GM21619 (cell line): Measurements from ENCODE around the gene PARP15.
"Not testable (repeated sequence)": the region's sequence is repeated elsewhere in the genome, so short reads cannot be mapped to it uniquely, and the experiment has no call there.

ENCODE experiments used
- ATAC-seq: cut with Tn5 transposase; IDR thresholded peaks from one replicate; pipeline ENCODE4 v1.9.1; 2021; ENCODE audit not compliant: unreplicated experiment

Gene PARP15

DNA sequence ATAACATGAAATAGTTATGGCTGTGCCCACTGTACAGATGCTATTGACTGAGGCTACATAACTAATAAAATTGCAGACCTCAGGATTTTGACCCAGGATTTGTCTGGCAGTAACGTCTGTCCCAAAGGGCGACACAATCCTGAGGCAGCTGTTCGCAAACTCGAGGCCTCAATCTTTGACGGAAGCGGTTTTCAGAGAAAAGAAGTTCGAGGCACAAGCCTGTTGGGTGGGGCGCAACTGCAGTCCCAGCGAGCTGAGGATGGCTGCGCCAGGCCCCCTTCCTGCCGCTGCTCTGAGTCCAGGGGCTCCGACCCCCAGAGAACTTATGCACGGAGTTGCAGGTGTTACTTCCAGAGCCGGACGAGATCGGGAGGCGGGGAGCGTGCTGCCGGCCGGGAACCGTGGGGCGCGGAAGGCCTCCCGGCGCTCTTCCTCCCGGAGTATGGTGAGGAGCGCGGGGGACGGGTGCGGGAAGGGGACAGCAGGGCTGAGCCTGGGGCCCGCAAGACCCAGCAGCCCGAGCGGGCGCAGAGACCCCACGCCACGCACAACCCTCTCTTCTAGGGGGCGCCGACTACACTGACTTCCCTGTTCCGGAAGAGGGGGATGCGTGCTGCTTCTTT is at the start of gene PARP15:
TSS of gene PARP15 (plus strand) at position 242 of the 623 bp plus-strand sequence. CDS start at position 260, 18 bp downstream.
- no peak for ATAC-seq

DNA sequence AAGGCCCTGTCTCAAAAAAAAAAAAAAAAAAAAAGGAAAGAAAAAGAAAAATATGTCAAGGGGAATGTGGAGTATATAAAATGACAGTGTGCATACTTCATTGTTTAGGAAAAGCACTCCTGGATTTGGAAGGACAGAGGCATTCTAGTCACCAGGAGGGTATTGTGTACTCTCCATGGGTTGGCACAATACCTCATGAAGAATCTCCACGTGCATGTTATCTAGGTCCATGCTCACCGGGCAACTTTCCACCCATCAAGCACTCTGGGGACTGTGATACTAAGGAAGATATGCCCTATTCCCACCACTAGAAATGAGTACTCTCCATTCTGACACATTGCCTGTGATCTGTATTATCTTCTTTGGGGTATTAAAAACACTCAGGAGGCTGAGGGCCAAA is 47.3 kb upstream of the PARP15 start:
- ATAC-seq = no peak

DNA sequence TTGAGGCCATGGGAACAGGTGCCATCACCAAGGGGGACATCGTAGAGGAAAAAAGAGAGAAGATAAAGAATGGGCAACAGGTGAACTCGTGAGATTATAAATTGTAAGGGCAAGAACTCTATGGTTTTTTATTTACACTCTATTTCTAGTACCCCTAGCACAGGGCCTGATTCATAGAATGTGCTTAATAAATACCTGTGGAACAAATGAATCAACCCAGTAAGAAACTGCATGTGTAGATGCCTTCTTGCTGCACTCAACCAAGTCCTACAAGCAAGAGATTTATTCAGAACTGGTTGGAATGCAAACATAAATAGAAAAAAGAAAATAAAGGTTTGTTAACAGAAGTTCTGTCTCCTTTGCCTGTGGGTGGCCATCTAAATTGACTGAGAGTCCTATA is 44.0 kb upstream of the PARP15 start:
- ATAC-seq = no peak

DNA sequence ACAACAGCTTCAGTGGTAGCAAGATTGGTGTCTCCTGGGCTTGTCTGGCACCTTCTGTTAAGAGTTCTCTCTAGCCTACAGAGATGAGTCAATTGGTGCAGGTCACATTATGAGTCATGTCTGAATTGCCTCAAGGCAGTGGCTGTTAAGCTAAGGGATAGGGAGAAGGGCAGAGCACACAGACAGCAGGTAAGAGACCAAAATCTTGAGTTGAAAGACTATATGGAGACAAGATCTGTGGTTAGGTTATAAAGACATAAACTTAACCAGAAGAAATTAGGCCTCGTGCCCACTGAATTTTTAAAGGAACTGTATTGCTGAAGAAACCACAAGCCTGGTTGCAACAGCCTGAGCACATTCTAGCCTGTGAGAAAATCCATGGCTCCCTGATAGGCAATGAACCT is 43.5 kb upstream of the PARP15 start:
- peak; percentile 100 for ATAC-seq

DNA sequence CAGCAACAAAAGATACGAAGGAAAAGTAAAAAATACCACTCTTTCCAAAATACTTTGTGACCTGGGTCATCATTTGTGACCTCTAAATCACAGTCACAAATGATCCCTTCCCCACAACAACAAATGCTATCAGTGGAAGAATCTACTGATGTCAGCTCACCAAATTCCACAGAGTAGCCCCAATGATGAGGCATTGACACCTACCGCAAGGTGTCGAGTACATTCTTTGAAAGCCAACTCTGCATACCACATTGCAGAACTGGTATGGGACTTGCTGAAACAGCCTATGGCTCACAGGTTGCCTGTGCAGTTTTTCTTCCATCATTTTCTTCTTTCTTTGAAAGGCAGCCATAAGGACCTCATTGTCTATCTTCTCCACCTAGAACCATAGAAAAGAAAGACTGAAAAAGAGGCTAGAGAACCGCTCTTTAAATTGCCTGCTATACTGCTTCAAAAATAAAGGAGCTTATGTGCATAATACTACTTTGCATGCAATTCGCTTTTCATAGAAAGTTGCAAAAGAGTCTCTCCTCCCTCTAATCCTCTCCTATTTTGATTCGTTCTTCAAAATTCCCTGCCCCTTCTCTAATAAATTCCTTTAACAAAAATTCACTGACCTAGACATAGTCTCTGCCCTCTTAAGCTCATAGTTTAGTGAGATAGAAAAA is 41.4 kb upstream of the PARP15 start:
- no peak for ATAC-seq

DNA sequence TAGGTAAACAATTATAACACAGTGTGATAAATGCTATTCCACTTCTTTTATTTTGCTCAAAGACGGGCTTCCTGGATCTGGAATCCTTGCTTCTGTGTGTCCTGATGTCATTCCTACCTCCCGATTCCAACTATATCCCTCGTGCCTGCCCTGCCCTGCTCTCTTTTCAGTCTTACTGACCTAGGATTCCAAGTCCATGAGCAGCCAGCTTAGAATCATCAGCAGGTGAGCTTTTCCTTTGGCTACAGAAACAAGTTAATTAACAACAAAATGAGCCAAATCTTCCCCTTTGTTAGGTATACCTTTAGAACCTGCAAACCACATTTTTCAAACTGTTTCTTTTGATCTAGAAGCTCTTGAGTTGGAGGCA is 40.8 kb upstream of the PARP15 start:
- ATAC-seq = no peak

DNA sequence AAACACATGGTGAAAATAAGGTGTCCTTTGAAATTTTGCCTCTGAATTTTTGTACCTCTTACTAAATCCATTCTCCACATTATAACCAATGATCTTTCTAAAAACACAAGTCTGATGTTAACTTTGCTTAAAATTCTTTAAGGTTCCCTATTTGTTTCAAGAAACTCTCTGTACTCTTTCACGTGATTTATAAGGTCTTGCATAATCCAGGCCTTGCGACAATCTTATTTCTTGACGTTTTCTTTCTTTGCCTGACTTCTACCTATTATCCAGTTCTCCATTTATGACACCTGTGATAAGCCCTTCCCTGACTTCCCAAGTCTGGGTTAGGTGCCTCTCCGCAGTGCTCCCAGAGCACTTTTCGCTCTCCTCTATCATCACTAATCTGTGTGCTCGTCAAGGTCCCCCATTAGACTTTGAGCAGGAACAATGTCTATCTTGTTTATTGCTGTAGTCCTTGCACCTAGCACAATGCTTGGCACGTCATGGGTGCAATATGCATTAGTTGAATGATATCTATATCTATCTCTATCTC is 38.4 kb upstream of the PARP15 start:
- ATAC-seq = no peak

DNA sequence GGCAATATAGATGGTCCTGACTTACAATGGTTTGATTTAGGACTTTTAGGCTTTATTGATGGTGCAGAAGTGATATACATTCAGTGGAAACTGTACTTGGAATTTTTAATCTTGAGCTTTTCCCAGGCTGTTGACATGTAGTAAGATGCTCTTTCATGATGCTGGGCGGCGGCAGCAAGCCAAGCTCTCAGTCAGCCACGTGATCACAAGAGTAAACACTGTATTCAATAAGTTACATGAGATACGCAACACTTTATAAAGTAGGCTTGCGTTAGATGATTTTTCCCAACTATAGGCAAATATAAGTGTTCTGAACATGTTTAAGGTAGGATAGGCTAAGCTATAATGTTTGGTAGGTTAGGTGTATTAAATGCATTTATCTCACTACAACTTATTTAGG is 31.3 kb upstream of the PARP15 start:
- ATAC-seq = no peak

DNA sequence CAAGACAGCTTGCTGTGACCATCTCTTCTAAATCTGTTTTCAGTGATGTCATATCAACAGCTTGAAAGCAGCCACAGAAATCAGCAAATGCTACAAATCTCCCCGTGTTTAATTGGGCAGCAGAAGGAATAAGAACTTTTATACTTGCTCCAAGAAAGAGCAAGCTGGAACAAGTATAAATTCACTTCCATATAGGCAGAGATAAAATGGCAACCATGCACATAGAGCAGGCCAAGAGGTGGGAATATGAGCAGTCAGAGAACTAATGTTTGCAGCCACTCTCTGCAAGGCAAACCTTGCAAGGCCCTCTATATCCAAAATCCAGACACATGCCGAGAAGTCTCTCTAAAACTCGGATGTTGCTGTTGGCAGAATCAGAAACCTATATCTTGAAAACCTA is 29.4 kb upstream of the PARP15 start:
- ATAC-seq = no peak

DNA sequence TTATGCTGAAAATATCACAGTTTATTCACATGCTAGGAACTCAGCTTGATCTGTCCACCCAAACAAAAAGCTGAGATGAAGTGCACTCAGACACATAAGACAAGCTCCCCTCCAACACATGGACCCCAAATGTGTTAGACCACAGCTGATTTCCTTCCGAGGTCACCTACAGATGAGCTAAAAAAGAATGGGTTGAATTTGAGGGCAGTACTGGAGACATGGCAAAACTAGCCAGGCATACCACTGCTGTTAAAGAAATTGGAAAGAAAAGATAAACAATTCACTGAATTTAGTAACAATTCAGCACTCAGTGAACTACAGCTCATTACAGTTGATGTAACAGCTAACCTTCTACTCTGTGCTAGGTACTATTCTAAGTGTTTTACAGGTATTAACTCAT is 28.8 kb upstream of the PARP15 start:
- ATAC-seq = no peak

DNA sequence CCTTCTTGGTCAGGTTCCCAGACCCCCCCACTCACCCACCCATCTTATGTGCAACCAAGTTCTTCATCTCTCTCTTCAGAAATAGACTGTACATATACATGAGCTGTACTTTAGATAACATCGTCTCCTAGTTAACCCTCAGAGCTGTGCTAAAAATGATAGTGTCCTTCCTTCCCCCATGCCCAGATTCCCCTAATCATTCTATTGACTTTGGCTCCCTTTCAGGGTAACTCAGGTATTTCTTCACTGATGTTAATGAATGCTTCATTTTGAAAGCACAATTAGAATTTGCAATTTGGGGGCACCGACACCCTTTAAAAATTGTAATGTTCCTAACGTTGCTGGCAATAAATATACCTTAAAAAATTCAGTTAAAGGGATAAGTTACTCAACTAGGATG is 24.3 kb upstream of the PARP15 start:
- ATAC-seq = no peak

DNA sequence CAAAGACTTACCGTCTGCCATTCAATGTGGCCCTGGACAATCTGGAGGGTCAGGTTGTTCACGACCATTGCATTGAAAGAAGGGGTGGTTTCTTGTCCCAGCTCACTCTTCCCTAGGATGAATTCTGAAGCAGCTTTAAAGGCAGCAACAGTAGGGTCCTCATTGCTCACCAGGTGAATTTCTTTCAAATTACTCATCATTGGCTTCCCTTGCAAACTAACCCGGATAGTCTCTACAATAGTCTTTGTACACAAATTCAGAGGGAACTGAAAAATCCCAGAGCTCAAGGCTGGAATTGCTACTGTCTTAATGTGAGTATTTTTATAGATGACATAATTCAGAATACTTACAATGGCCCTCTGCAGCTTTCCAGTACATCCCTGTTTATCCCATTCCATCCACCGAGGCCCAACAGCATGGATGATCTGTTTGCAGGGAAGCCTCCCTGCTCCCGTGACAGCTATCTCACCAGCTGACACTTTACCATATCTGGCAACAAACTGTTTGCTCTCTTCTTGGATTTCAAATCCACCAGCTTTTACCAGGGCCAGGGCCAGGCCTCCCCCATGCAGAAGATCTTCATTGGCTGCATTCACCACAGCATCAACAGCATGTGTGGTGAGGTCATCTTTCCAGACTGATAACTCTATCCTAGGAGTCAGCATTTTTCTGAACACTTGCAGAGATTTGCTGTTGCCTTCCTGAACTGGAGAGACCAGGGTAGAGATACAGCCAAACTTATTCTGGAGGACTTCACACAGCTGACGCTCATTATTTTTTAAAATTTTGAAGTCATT is 22.0 kb upstream of the PARP15 start:
- ATAC-seq = no peak

DNA sequence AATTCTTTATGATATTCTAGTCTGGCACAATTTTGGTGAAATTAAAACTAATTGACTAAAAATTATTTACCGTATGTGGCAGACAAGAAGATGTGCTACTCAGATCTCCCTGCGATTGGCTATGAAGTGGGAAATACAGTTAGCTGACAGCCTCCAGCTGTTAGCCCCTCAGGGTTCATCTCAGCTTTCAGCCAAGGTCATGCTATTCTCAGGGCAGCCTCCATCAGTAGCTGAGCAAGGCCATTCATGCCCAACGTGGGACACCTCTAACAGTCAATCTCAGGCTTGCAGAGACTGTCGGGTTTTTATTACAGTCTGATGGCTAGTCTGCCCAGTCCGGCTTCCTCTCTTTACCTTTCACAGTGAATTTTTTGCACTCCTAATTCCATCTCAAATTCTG is 20.1 kb upstream of the PARP15 start:
- no peak for ATAC-seq

DNA sequence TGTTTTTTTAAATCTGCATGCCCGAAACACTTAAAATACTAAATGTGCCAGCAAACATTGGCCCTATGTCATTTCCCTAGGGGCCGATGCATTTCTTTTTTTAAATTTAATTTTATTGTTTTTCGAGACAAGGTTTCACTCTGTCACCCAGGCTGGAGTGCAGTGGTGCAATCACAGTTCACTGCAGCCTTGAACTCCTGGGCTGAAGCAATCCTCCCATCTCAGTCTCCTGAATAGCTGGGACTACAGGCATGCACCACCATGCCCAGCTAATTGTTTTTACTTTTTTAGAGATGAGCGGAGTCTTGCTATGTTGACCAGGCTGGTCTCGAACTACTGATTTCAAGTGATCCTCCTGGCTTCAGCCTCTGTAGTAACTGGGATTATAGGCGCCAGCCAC is 18.8 kb upstream of the PARP15 start:
- no peak for ATAC-seq

DNA sequence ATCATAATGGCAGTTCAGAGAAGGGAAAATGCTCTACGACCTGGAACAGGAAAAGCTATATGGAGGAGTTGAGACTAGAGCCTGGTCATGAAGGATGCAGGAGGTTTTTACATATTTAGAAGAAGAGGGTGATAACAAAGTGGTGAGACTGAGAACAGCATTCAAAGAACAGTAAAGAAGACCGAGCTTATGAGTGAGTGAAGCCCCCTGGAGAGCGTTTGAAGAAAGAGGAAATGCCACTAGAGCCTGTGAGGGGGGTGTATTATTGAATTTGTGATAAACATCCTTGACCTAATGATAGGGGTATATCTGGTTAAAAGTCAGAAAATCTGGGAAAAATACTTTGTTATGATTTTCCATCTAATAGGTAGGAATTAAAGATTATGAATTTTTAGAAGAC is 17.5 kb upstream of the PARP15 start:
- no peak for ATAC-seq

DNA sequence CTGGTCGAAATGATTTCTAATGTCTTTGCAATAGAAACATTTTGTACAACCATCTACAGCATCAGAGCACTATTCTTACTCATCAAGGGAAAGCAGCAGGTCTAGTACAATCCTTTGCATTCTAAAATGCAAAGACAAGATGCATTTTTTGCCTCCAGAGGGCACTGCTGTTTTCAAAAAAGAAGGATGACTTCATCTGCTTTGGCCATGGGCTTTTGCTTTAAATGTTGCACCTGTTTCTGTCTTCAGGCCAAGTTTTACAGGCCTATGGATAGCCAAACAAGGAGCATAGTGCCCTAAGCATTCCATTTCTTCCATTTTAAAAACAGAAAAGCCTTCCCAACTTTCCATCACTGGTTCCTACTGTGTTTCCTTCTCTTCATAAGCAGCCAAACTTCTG is 16.8 kb upstream of the PARP15 start:
- no peak for ATAC-seq

DNA sequence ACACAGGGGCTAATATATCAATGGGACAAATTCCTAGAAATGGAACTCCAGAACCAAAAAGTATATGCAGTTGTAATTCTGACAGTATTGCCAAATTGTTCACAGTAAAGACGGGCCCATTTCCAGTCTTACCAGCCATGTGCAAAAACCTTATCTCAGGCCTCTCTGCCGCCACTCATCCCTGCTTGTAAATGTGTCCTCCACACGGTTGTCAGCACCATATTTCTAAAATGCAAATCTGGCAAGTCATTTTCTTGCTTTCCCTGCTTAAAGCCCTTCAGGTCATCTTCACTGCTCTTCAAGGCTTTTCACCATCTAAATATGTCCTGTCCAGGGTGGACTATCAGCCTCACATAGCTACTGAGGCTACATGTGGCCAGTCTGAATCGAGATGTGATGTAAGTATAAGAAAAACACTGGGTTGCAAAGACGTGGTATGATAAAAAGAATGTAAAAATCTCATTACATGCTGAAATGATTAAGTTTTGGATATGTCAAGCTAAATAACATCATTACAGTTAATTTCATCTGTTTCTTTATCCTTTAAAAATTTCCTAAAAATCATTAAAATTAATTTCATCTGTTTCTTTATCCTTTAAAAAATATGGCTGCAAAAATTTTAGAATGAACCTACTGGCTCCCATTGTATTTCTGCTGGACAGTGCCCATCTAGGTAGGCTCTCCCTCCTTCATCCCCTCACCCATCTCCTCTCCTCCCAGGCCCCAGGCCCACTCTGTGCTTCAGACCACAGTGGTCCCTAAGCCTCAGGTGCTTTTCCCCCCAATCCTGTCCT is 14.3 kb upstream of the PARP15 start:
- ATAC-seq = no peak

DNA sequence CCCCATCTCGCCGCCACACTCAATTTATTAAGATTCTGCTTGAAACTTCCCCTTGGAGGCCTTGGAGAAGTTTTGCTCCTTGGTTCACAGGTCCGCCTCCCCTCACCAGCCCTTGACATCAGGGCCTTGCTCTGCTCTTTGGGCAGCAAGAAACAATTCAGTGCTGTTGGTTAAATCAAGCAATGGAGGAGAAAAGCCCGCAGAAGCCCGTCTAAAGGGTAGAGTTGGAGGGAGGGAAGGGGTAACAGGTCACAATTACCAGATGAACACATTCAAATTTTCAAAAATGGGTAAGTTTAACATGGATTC is 13.8 kb upstream of the PARP15 start:
- ATAC-seq = no peak

DNA sequence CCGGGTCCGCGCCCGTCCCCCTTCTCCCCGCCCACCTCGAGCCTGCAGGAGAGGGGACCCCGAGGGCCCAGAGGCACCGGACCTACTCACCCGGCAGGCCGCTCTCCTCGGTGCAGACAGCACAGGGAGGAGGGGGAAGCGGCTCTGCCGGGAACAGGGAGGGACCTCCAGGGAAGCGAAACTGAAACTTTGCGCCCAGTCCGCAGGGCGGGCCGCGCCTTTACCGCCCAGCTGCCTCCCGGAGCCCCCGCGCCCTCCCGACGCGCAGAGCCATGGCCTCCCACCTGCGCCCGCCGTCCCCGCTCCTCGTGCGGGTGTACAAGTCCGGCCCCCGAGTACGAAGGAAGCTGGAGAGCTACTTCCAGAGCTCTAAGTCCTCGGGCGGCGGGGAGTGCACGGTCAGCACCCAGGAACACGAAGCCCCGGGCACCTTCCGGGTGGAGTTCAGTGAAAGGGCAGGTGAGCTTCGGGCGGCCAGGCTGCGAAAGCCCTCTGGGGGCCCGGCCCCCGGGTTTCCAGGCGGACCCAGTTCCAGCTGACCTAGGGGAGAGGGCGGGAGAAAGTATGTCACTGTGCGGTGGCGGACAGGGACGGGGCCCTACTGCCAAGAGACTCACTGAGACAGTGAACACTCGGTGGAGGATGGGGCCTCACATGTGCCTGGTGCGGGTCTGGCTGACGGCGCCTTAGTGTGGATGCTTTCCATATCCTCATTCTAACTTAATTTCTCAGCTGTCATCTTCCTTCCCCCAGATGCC is 13.1 kb upstream of the PARP15 start, which contains the start of the genes DTX3L and PARP9:
TSS of gene DTX3L (plus strand) at position 184 of the 758 bp plus-strand sequence. CDS start at position 273, 89 bp downstream.
TSS of gene PARP9 (minus strand) at position 146 of the 758 bp plus-strand sequence. CDS start 4,680 bp downstream, outside the sequence.
- peak; percentile 73 for ATAC-seq

DNA sequence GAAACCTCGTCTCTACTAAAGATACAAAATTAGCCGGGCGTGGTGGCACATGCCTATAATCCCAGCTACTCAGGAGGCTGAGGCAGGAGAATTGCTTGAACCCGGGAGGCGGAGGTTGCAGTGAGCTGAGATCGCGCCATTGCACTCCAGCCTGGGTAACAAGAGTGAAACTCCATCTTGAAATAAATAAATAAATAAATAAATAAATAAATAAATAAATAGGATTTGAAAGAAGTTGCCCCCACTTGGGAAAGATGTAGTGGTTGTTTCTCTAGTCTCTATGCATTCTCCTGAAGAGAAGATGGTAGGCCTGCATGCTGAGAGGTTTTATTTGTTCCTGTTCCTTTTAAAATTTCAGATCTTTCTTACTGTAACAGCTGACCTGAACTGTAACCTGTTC is 9.3 kb upstream of the PARP15 start:
- ATAC-seq = not testable (repeated sequence)
